ENCODE measurements around the gene TBL1X. TPM values are rescaled to one million over a fixed set of nuclear protein-coding genes. Genes with fewer than 3 reads are reported as not detected.

Gene TBL1X
- total RNA-seq, 1 donor from 2014 or later = 34.5 TPM

- Mint-ChIP-seq H3K4me1 (no peaks in the 10 kb centered on the region), H3K27me3 (ENCODE audit: low read depth) (no peaks in the 10 kb centered on the region), H3K36me3 (peaks cover 47% of the 10 kb centered on the region), H3K9me3 (peaks cover 7% of the 10 kb centered on the region), H3K27ac (no peak overlapping the region), H3K4me3 (no peak overlapping the region)
- no peak for TF ChIP-seq CTCF (IDR thresholded peaks at IDR 0.05; ENCODE audit: unreplicated experiment)
- DNase-seq (ENCODE audit: low spot score in 2 of 2, unreplicated experiment in 2 of 2) = no peak
Observed at GRCh38 chrX:9690046-9690445, 225.2 kb downstream of the TBL1X start.

GRCh38 chrX:9693307-9694001 lies 228.6 kb downstream of the TBL1X start:
- peaks cover 40% of the 10 kb centered on the region for H3K36me3 Mint-ChIP-seq
- no peak for DNase-seq (ENCODE audit: low spot score in 2 of 2, unreplicated experiment in 2 of 2)
- TF ChIP-seq CTCF (IDR thresholded peaks at IDR 0.05; ENCODE audit: unreplicated experiment) = no peak
- no peak overlapping the region for H3K27ac Mint-ChIP-seq
- H3K27me3 Mint-ChIP-seq (ENCODE audit: low read depth) = no peaks in the 10 kb centered on the region
- peaks cover 8% of the 10 kb centered on the region for H3K9me3 Mint-ChIP-seq
- no peaks in the 10 kb centered on the region for H3K4me1 Mint-ChIP-seq
- H3K4me3 Mint-ChIP-seq = no peak overlapping the region

GRCh38 chrX:9698576-9698975 lies 233.7 kb downstream of the TBL1X start:
- Mint-ChIP-seq H3K9me3 (peaks cover 10% of the 10 kb centered on the region), H3K4me1 (no peaks in the 10 kb centered on the region), H3K36me3 (peaks cover 44% of the 10 kb centered on the region), H3K27me3 (ENCODE audit: low read depth) (no peaks in the 10 kb centered on the region), H3K4me3 (no peak overlapping the region), H3K27ac (no peak overlapping the region)
- DNase-seq (ENCODE audit: low spot score in 2 of 2, unreplicated experiment in 2 of 2) = no peak
- TF ChIP-seq CTCF (IDR thresholded peaks at IDR 0.05; ENCODE audit: unreplicated experiment) = no peak

GRCh38 chrX:9700555-9700954 lies 235.7 kb downstream of the TBL1X start:
- no peak for DNase-seq (ENCODE audit: low spot score in 2 of 2, unreplicated experiment in 2 of 2)

GRCh38 chrX:9701790-9702189 lies 236.9 kb downstream of the TBL1X start:
- peaks cover 27% of the 10 kb centered on the region for H3K9me3 Mint-ChIP-seq
- TF ChIP-seq CTCF (IDR thresholded peaks at IDR 0.05; ENCODE audit: unreplicated experiment) = no peak
- H3K27me3 Mint-ChIP-seq (ENCODE audit: low read depth) = no peaks in the 10 kb centered on the region
- no peak overlapping the region for H3K27ac Mint-ChIP-seq
- DNase-seq (ENCODE audit: low spot score in 2 of 2, unreplicated experiment in 2 of 2) = no peak
- H3K4me1 Mint-ChIP-seq = no peaks in the 10 kb centered on the region
- peaks cover 53% of the 10 kb centered on the region for H3K36me3 Mint-ChIP-seq
- H3K4me3 Mint-ChIP-seq = no peak overlapping the region

More at GRCh38 chrX:9700555-9700954, 235.7 kb downstream of the TBL1X start:
- no peaks in the 10 kb centered on the region for H3K27me3 Mint-ChIP-seq (ENCODE audit: low read depth)
- H3K9me3 Mint-ChIP-seq = peaks cover 25% of the 10 kb centered on the region
- H3K4me1 Mint-ChIP-seq = no peaks in the 10 kb centered on the region
- no peak for TF ChIP-seq CTCF (IDR thresholded peaks at IDR 0.05; ENCODE audit: unreplicated experiment)
- no peak overlapping the region for H3K4me3 Mint-ChIP-seq
- no peak overlapping the region for H3K27ac Mint-ChIP-seq
- H3K36me3 Mint-ChIP-seq = peaks cover 53% of the 10 kb centered on the region
